K562 (cell line): ENCODE measurements around the gene UNC5B. TPM values are rescaled to one million over a fixed set of nuclear protein-coding genes. Genes with fewer than 3 reads are reported as not detected.

Experiments
- HDGF ChIP-seq: fragments of 450-650 bp; IDR thresholded peaks from 2 replicates; pipeline ENCODE4 v1.6.1; 2016
- PCBP2 ChIP-seq: fragments of 200-400 bp; formaldehyde crosslinking; IDR thresholded peaks from 2 replicates; pipeline ENCODE4 v1.6.1; 2018; ENCODE audit warnings: low read length, low read depth, mild to moderate bottlenecking, moderate library complexity; ENCODE audit not compliant: poor library complexity, severe bottlenecking
- REST ChIP-seq, 2 experiments: fragments of 450-650 bp; formaldehyde crosslinking in 1 of 2; IDR thresholded peaks; 2 replicates each; pipeline versions ENCODE4 v1.4.0 to v1.6.1; 2014 to 2020; ENCODE audit warnings: mild to moderate bottlenecking in 2 of 2, borderline replicate concordance in 1 of 2, low read depth in 1 of 2
- SMARCB1 ChIP-seq: IDR thresholded peaks from 2 replicates; pipeline ENCODE4 v1.6.1; 2011; ENCODE audit warnings: improper control_type of control experiment, low read depth; ENCODE audit not compliant: insufficient read length
- TBL1XR1 ChIP-seq, 2 experiments: IDR thresholded peaks; 2 replicates each; pipeline ENCODE4 v1.6.1; 2012; ENCODE audit warnings: improper control_type of control experiment in 2 of 2, low read length in 2 of 2, mild to moderate bottlenecking in 1 of 2
- ZNF212 ChIP-seq: fragments of 450-650 bp; formaldehyde crosslinking; IDR thresholded peaks from 2 replicates; pipeline ENCODE4 v1.4.0; 2020; ENCODE audit warnings: mild to moderate bottlenecking
- polyA plus RNA-seq, 8 experiments: library from polyadenylated mRNA; depleted of rRNA in 4 of 8; stranded (reverse) in 5 of 8; unstranded in 3 of 8; fragments of >200 nt; fragmentation: Nextera tagmentation in 2 of 8; fragmentation: Illumina TruSeq in 1 of 8; extraction: Ambion mirVana in 2 of 8; extraction: Trizol in 1 of 8; gene quantifications; 2 replicates each; pipeline versions ENCODE4 v1.2.1 to v1.2.3, GENCODE V29; 2011 to 2014; ENCODE audit warnings: inconsistent platforms in 1 of 8, missing spikeins in 1 of 8
- total RNA-seq, 7 experiments: library from RNA; depleted of rRNA in 6 of 7; stranded (reverse); fragments of >200 nt in 6 of 7; fragmentation: Illumina TruSeq in 2 of 7; extraction: Trizol in 2 of 7; gene quantifications; 2 replicates each; pipeline versions ENCODE4 v1.2.1 to v1.2.3, GENCODE V29; 2011 to 2021; ENCODE audit warnings: low replicate concordance in 1 of 7
- TF ChIP-seq, protein P1 (sequence below): fragments of 250-450 bp; sonication (Bioruptor Pico); IDR thresholded peaks from 2 replicates; pipeline ENCODE4 v1.8.0; 2022; ENCODE audit warnings: inconsistent platforms, mild to moderate bottlenecking, moderate library complexity, borderline replicate concordance
- TF ChIP-seq, protein P2 (sequence below): fragments of 250-450 bp; sonication (Bioruptor Pico); IDR thresholded peaks from 2 replicates; pipeline ENCODE4 v1.8.0; 2022; ENCODE audit warnings: inconsistent platforms
- TF ChIP-seq, protein P3 (sequence below): sonication (generic); formaldehyde crosslinking; IDR thresholded peaks from 2 replicates; pipeline ENCODE4 v1.8.0; 2022; ENCODE audit warnings: mild to moderate bottlenecking, low read depth, missing genetic modification reagents
- TF ChIP-seq, protein P4 (sequence below): fragments of 450-650 bp; IDR thresholded peaks from 2 replicates; pipeline ENCODE4 v1.6.1; 2016

UNC5B gene
- total and polyA plus RNA-seq, 9 of the 15 experiments (the other 6 are each of a cell fraction or from before 2014, with no cell fraction given), result 0.10 to 8.4 (median 2.1) TPM

DNA sequence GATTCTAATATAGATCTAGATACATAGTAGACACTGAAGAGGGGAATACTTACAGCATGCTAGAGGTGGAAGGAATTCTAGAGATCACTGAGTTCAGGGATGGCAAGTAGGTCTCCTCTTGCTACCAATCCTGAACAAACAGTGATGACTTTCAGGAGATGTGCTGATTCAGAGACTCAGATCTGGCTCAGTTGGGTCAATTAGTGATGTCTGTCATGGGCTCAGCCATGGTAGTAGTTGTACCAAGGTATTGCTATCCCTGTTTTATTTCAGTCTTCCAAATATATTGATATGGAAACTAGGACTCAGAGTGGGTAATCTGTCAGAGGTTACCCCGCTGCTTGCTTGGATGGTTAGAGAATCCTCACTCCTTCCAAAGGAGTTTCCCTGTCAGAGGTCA, 38.5 kb downstream of the UNC5B start (continued):
- peak; percentile 55 for TF ChIP-seq REST (IDR thresholded peaks at IDR 0.05; ENCODE audit: borderline replicate concordance)
- no peak for TF ChIP-seq REST (CRISPR knock-in tag; IDR thresholded peaks at IDR 0.05; ENCODE audit: low read depth)
- TF ChIP-seq, protein P1, sequence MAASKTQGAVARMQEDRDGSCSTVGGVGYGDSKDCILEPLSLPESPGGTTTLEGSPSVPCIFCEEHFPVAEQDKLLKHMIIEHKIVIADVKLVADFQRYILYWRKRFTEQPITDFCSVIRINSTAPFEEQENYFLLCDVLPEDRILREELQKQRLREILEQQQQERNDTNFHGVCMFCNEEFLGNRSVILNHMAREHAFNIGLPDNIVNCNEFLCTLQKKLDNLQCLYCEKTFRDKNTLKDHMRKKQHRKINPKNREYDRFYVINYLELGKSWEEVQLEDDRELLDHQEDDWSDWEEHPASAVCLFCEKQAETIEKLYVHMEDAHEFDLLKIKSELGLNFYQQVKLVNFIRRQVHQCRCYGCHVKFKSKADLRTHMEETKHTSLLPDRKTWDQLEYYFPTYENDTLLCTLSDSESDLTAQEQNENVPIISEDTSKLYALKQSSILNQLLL (CRISPR knock-in tag), result no peak
- TF ChIP-seq TBL1XR1 (IDR thresholded peaks at IDR 0.05; ENCODE audit: low read length in 2 of 2), result no peak
- no peak for TF ChIP-seq HDGF
- no peak for TF ChIP-seq PCBP2
- TF ChIP-seq SMARCB1, result no peak
- TF ChIP-seq, protein P2, sequence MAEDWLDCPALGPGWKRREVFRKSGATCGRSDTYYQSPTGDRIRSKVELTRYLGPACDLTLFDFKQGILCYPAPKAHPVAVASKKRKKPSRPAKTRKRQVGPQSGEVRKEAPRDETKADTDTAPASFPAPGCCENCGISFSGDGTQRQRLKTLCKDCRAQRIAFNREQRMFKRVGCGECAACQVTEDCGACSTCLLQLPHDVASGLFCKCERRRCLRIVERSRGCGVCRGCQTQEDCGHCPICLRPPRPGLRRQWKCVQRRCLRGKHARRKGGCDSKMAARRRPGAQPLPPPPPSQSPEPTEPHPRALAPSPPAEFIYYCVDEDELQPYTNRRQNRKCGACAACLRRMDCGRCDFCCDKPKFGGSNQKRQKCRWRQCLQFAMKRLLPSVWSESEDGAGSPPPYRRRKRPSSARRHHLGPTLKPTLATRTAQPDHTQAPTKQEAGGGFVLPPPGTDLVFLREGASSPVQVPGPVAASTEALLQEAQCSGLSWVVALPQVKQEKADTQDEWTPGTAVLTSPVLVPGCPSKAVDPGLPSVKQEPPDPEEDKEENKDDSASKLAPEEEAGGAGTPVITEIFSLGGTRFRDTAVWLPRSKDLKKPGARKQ (CRISPR knock-in tag), result no peak
- TF ChIP-seq, protein P3, sequence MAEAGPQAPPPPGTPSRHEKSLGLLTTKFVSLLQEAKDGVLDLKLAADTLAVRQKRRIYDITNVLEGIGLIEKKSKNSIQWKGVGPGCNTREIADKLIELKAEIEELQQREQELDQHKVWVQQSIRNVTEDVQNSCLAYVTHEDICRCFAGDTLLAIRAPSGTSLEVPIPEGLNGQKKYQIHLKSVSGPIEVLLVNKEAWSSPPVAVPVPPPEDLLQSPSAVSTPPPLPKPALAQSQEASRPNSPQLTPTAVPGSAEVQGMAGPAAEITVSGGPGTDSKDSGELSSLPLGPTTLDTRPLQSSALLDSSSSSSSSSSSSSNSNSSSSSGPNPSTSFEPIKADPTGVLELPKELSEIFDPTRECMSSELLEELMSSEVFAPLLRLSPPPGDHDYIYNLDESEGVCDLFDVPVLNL (CRISPR knock-in tag), result no peak
- TF ChIP-seq, protein P4, sequence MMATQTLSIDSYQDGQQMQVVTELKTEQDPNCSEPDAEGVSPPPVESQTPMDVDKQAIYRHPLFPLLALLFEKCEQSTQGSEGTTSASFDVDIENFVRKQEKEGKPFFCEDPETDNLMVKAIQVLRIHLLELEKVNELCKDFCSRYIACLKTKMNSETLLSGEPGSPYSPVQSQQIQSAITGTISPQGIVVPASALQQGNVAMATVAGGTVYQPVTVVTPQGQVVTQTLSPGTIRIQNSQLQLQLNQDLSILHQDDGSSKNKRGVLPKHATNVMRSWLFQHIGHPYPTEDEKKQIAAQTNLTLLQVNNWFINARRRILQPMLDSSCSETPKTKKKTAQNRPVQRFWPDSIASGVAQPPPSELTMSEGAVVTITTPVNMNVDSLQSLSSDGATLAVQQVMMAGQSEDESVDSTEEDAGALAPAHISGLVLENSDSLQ, result no peak
- TF ChIP-seq ZNF212 (CRISPR knock-in tag), result no peak
